Measurements from ENCODE around the gene SDK2.

SDK2 gene

GRCh38 chr17:73612031-73612472 is 32.2 kb downstream of the SDK2 start (continued):
- TF ChIP-seq ZIC2 (tag by site-specific recombination; IDR thresholded peaks at IDR 0.05), result peak; percentile 89
- TF ChIP-seq ZNF26 (tag by site-specific recombination; IDR thresholded peaks at IDR 0.05), result no peak
- TF ChIP-seq PRDM6 (tag by site-specific recombination; IDR thresholded peaks at IDR 0.05), result no peak
- TF ChIP-seq BCL6B (tag by site-specific recombination; IDR thresholded peaks at IDR 0.05), result no peak
- TF ChIP-seq SP7 (tag by site-specific recombination; IDR thresholded peaks at IDR 0.05), result no peak
- TF ChIP-seq ZNF10 (tag by site-specific recombination; IDR thresholded peaks at IDR 0.05), result no peak
- no peak for TF ChIP-seq ZNF654 (tag by site-specific recombination; IDR thresholded peaks at IDR 0.05; ENCODE audit: low read depth)
- no peak for TF ChIP-seq ZNF585B (tag by site-specific recombination; IDR thresholded peaks at IDR 0.05)
- no peak for TF ChIP-seq ZNF23 (tag by site-specific recombination; IDR thresholded peaks at IDR 0.05; ENCODE audit: borderline replicate concordance)
- TF ChIP-seq ZBTB1 (tag by site-specific recombination; IDR thresholded peaks at IDR 0.05), result no peak
- no peak for TF ChIP-seq ZNF768 (tag by site-specific recombination; IDR thresholded peaks at IDR 0.05)
- no peak for TF ChIP-seq ZNF184 (tag by site-specific recombination; IDR thresholded peaks at IDR 0.05)
- TF ChIP-seq ZNF488 (tag by site-specific recombination; IDR thresholded peaks at IDR 0.05), result no peak
- no peak for TF ChIP-seq ZNF335 (tag by site-specific recombination; conservative IDR thresholded peaks at IDR 0.05)
- no peak for TF ChIP-seq FEZF1 (tag by site-specific recombination; IDR thresholded peaks at IDR 0.05)
- no peak for TF ChIP-seq EGR2 (tag by site-specific recombination; IDR thresholded peaks at IDR 0.05; ENCODE audit: low read depth)
- no peak for TF ChIP-seq ZNF558 (tag by site-specific recombination; IDR thresholded peaks at IDR 0.05)
- TF ChIP-seq ZNF350 (tag by site-specific recombination; IDR thresholded peaks at IDR 0.05), result no peak
- TF ChIP-seq ZNF155 (tag by site-specific recombination; IDR thresholded peaks at IDR 0.05), result no peak
- no peak for TF ChIP-seq ZNF146 (tag by site-specific recombination; IDR thresholded peaks at IDR 0.05)
- TF ChIP-seq ZSCAN23 (tag by site-specific recombination; IDR thresholded peaks at IDR 0.05), result no peak
- no peak for TF ChIP-seq ZNF223 (tag by site-specific recombination; IDR thresholded peaks at IDR 0.05)
- peak; percentile 63 for TF ChIP-seq ZBTB44 (tag by site-specific recombination; IDR thresholded peaks at IDR 0.05)
- TF ChIP-seq TCF7L2 (IDR thresholded peaks at IDR 0.05; ENCODE audit: borderline replicate concordance, low read depth, low read length), result no peak
- TF ChIP-seq ZNF692 (tag by site-specific recombination; IDR thresholded peaks at IDR 0.05), result no peak
- TF ChIP-seq HOXA7 (CRISPR knock-in tag; IDR thresholded peaks at IDR 0.05; ENCODE audit: borderline replicate concordance), result no peak
- no peak for TF ChIP-seq ZNF785 (tag by site-specific recombination; IDR thresholded peaks at IDR 0.05)
- TF ChIP-seq ZEB2 (tag by site-specific recombination; IDR thresholded peaks at IDR 0.05), result no peak
- no peak for TF ChIP-seq PRDM1 (tag by site-specific recombination; IDR thresholded peaks at IDR 0.05)
- TF ChIP-seq IKZF3 (tag by site-specific recombination; IDR thresholded peaks at IDR 0.05), result no peak
- TF ChIP-seq ZNF266 (tag by site-specific recombination; IDR thresholded peaks at IDR 0.05; ENCODE audit: low read depth), result no peak
- no peak for TF ChIP-seq CTCF (tag by site-specific recombination; IDR thresholded peaks at IDR 0.05)
